ENCODE data around the gene BAZ2B. TPM values are rescaled to one million over a fixed set of nuclear protein-coding genes. Genes with fewer than 3 reads are reported as not detected.

BAZ2B gene
- total RNA-seq, 1 experiment from 2014 or later, result 19.9 TPM

DNA sequence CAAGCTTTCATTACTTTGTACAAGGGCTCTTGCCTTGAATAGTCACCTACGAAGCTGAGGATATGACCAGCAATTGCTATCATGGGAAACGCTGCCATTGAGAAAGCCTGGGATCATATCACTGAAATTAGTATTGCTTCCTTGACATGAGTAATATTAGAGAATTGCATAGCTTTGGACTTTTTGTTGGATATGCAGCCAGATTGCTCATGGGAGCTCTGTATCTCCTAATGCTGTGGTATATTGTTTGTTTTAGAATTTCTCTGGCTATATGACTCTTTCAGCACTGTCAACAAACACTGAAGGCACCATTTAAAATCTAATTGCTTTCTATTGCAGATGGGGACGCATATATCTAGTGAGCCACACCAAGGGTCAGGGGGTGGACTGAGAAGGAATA is 249.8 kb downstream of the BAZ2B start:
- intact Hi-C loops (cut with micrococcal nuclease), result no loop called here
- CTCF ChIA-PET, result no interaction called here
- no peaks in the 10 kb centered on the region for H3K9me2 ChIP-seq (ENCODE audit: insufficient read depth)
- no peaks in the 10 kb centered on the region for H3K9me3 ChIP-seq (ENCODE audit: control insufficient read depth in 1 of 2, insufficient read depth in 1 of 2, low read depth in 1 of 2, low read length in 2 of 2)
- H3K79me2 ChIP-seq (ENCODE audit: insufficient read depth, low read length), result no peaks in the 10 kb centered on the region
- H3K9ac ChIP-seq (ENCODE audit: low read length), result no peak overlapping the region
- H2AFZ ChIP-seq (ENCODE audit: low read depth, low read length, poor library complexity, severe bottlenecking), result no peak overlapping the region
- no TSS peak for BruUV-seq (replicated peaks)
- H3K36me3 ChIP-seq (ENCODE audit: control insufficient read depth in 1 of 2, insufficient read depth in 2 of 2, low read length in 2 of 2), result no peaks in the 10 kb centered on the region
- ATAC-seq (no peak), DNase-seq (ENCODE audit: low read depth, low spot score) (no peak)
- H3K4me1 ChIP-seq (ENCODE audit: control insufficient read depth in 1 of 2, insufficient read depth in 2 of 2, low read length in 2 of 2), result no peaks in the 10 kb centered on the region
- H3K4me3 ChIP-seq (replicated peaks in 1 of 2; ENCODE audit: low read depth in 1 of 2, low read length in 2 of 2), result no peak overlapping the region
- H3K27me3 ChIP-seq (ENCODE audit: insufficient read depth, low read length), result no peaks in the 10 kb centered on the region
- no peak overlapping the region for H3K4me2 ChIP-seq (ENCODE audit: low read length)
- RAD21 ChIA-PET (ENCODE audit: low non-redundant PET in 1 of 2, low total read pairs in 2 of 2, uncharacterized antibody in 2 of 2, unreplicated experiment in 2 of 2), result no interaction called here
- H3K27ac ChIP-seq (ENCODE audit: low read depth, low read length), result no peak overlapping the region
- POLR2A ChIA-PET, result no interaction called here
- H4K20me1 ChIP-seq (ENCODE audit: insufficient read depth), result no peaks in the 10 kb centered on the region
- TF ChIP-seq, protein P1, sequence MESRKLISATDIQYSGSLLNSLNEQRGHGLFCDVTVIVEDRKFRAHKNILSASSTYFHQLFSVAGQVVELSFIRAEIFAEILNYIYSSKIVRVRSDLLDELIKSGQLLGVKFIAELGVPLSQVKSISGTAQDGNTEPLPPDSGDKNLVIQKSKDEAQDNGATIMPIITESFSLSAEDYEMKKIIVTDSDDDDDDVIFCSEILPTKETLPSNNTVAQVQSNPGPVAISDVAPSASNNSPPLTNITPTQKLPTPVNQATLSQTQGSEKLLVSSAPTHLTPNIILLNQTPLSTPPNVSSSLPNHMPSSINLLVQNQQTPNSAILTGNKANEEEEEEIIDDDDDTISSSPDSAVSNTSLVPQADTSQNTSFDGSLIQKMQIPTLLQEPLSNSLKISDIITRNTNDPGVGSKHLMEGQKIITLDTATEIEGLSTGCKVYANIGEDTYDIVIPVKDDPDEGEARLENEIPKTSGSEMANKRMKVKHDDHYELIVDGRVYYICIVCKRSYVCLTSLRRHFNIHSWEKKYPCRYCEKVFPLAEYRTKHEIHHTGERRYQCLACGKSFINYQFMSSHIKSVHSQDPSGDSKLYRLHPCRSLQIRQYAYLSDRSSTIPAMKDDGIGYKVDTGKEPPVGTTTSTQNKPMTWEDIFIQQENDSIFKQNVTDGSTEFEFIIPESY (IDR thresholded peaks at IDR 0.05; ENCODE audit: extremely low read depth, insufficient replicate concordance, low read length), result no peak
- TF ChIP-seq POLR2A (IDR thresholded peaks at IDR 0.05; ENCODE audit: borderline replicate concordance, extremely low read depth, insufficient read depth, insufficient read length) (no peak), SP1 (IDR thresholded peaks at IDR 0.05; ENCODE audit: low read depth) (no peak), SIN3A (IDR thresholded peaks at IDR 0.05; ENCODE audit: low read depth) (no peak), FOSL1 (IDR thresholded peaks at IDR 0.05; ENCODE audit: low read depth) (no peak), ZNF274 (IDR thresholded peaks at IDR 0.05; ENCODE audit: low read depth, low read length) (no peak), JUND (IDR thresholded peaks at IDR 0.05) (no peak), ELF1 (IDR thresholded peaks at IDR 0.05; ENCODE audit: borderline replicate concordance, low read depth) (no peak), CEBPB (IDR thresholded peaks at IDR 0.05; ENCODE audit: low read depth) (no peak), EZH2 (IDR thresholded peaks at IDR 0.05) (no peak)
- TF ChIP-seq, protein P2, sequence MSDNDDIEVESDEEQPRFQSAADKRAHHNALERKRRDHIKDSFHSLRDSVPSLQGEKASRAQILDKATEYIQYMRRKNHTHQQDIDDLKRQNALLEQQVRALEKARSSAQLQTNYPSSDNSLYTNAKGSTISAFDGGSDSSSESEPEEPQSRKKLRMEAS (IDR thresholded peaks at IDR 0.05), result no peak
- TF ChIP-seq, protein P3, sequence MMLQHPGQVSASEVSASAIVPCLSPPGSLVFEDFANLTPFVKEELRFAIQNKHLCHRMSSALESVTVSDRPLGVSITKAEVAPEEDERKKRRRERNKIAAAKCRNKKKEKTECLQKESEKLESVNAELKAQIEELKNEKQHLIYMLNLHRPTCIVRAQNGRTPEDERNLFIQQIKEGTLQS (IDR thresholded peaks at IDR 0.05), result no peak
